ENCODE measurements around the gene RNF144A. TPM values are rescaled to one million over a fixed set of nuclear protein-coding genes. Genes with fewer than 3 reads are reported as not detected.

The RNF144A gene
- total RNA-seq, 1 experiment from 2014 or later, result 10.6 TPM

- peaks cover 5 to 17% (median 9%) of the 10 kb centered on the region in 3 experiments; a peak in 6 of 7 replicates for H3K36me3 Mint-ChIP-seq (ENCODE audit: insufficient read depth in 1 of 3, low read depth in 3 of 3)
- no peak overlapping the region for H2BK5ac ChIP-seq (ENCODE audit: insufficient read length, low read length)
- H3K27me3 ChIP-seq (ENCODE audit: insufficient read depth, low read length), result no peaks in the 10 kb centered on the region
- H3K23ac ChIP-seq (ENCODE audit: insufficient read length, low read depth, low read length), result no peak overlapping the region
- no peak overlapping the region for H3T11ph ChIP-seq (ENCODE audit: low read length)
- no peaks in the 10 kb centered on the region for H3K4me1 Mint-ChIP-seq
- H3K27ac ChIP-seq (ENCODE audit: insufficient read length, low read depth, low read length), result no peak overlapping the region
- no peak overlapping the region for H4K5ac ChIP-seq (ENCODE audit: insufficient read length, low read depth, low read length)
- no peak overlapping the region for H2AFZ ChIP-seq (ENCODE audit: low read length)
- H3K23me2 ChIP-seq (ENCODE audit: insufficient read length, low read depth, low read length, poor library complexity, severe bottlenecking), result no peaks in the 10 kb centered on the region
- no peak overlapping the region for H3K56ac ChIP-seq (ENCODE audit: insufficient read length, low read depth, low read length)
- H3K79me1 ChIP-seq (ENCODE audit: insufficient read depth, low read depth, low read length, poor library complexity, severe bottlenecking), result no peaks in the 10 kb centered on the region
- no peak overlapping the region for H3K4me3 Mint-ChIP-seq
- H3K18ac ChIP-seq (ENCODE audit: insufficient read length, low read depth, low read length), result no peak overlapping the region
- H2BK120ac ChIP-seq (ENCODE audit: low read depth, low read length, poor library complexity, severe bottlenecking), result no peak overlapping the region
- DNase-seq, result no peak
- no peak overlapping the region for H4K8ac ChIP-seq (replicated peaks; ENCODE audit: insufficient read length, low read depth, low read length)
- H3K14ac ChIP-seq (ENCODE audit: insufficient read depth, low read length), result no peak overlapping the region
- no peak overlapping the region for H2AK5ac ChIP-seq (ENCODE audit: insufficient read length, low read length)
- no CpG with 5 or more reads among the region's 7 CpGs for WGBS (ENCODE audit: extremely low coverage, insufficient read length, low lambda C conversion rate)
- no peak overlapping the region for H2BK20ac ChIP-seq (ENCODE audit: low read depth, low read length, poor library complexity, severe bottlenecking)
- TF ChIP-seq, protein P1, sequence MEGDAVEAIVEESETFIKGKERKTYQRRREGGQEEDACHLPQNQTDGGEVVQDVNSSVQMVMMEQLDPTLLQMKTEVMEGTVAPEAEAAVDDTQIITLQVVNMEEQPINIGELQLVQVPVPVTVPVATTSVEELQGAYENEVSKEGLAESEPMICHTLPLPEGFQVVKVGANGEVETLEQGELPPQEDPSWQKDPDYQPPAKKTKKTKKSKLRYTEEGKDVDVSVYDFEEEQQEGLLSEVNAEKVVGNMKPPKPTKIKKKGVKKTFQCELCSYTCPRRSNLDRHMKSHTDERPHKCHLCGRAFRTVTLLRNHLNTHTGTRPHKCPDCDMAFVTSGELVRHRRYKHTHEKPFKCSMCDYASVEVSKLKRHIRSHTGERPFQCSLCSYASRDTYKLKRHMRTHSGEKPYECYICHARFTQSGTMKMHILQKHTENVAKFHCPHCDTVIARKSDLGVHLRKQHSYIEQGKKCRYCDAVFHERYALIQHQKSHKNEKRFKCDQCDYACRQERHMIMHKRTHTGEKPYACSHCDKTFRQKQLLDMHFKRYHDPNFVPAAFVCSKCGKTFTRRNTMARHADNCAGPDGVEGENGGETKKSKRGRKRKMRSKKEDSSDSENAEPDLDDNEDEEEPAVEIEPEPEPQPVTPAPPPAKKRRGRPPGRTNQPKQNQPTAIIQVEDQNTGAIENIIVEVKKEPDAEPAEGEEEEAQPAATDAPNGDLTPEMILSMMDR (conservative IDR thresholded peaks at IDR 0.05), result no peak
- no peak overlapping the region for H3K4me2 ChIP-seq (ENCODE audit: insufficient read depth, insufficient read length, low read length)
- no peak overlapping the region for H2BK12ac ChIP-seq (ENCODE audit: insufficient read length, low read depth, low read length)
- H3K27ac Mint-ChIP-seq, result no peak overlapping the region; a peak in 1 of 7 replicates
- no peaks in the 10 kb centered on the region for H3K4me1 ChIP-seq (ENCODE audit: insufficient read depth, low read length)
- H3K27me3 Mint-ChIP-seq (ENCODE audit: low read depth), result no peaks in the 10 kb centered on the region
- no peak overlapping the region for H3K4ac ChIP-seq (ENCODE audit: low read depth, low read length)
- no peaks in the 10 kb centered on the region for H3K9me3 ChIP-seq (ENCODE audit: control insufficient read depth, low read depth, low read length)
- H3K9me3 Mint-ChIP-seq, result peaks cover 3% of the 10 kb centered on the region in 2 experiments; a peak in 3 of 5 replicates
- no peak overlapping the region for H2BK15ac ChIP-seq (ENCODE audit: low read depth, low read length)
- H4K91ac ChIP-seq (ENCODE audit: insufficient read length, low read depth, low read length), result no peak overlapping the region
- H3K79me2 ChIP-seq (ENCODE audit: insufficient read depth, low read length), result no peaks in the 10 kb centered on the region
- H4K20me1 ChIP-seq (ENCODE audit: control insufficient read depth, insufficient read depth, insufficient read length), result no peaks in the 10 kb centered on the region
- no peak overlapping the region for H3K9ac ChIP-seq (ENCODE audit: extremely low read depth, insufficient read length, low read length)
Measured at GRCh38 chr2:6973895-6974545, 56.8 kb downstream of the RNF144A start.

All from H9 (cell line).